DMS 273 (cell line): ENCODE data around the gene FBLN5.

Source experiments
- DNase-seq: peaks from one replicate; lab custom pipeline; 2025; ENCODE audit not compliant: unreplicated experiment; lab: John Stamatoyannopoulos, UW

The FBLN5 gene

DNA sequence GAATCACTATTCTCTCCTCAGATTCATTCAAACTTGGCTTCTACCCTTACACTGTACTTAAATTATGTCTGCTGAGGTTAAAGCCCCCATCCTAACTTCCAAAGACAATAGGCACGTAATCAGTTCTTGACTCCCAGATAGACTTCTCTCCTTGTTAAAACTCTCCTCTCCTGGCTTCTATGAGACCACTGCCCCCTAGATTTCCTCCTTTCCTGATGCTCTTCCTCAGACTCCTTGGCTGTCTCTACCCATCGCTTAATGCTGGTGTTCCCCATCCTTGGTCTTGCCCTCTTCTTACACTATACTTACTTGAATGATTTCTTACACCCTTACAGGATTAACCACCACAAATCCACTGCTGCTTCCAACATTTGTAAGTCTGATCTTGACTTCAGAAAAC lies 112.9 kb downstream of the FBLN5 start:
- no peak for DNase-seq

DNA sequence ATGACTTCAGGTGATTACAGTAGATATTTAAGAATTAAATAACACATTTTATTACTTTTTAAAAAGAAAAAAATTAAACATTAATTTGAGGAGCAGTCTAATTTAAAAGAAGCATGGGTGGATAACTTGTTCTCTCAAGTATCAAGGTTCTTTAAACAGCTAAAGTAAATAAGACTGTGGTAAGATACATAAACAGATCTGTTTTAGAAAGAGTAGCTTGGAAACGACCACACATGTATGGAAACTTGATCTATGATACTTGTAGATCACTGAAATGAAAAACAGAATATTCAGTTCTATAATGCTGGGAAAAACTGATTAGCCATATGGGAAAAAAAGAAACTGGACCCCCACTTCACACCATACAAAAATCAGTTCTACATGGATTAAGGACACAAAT lies 116.2 kb downstream of the FBLN5 start:
- no peak for DNase-seq

DNA sequence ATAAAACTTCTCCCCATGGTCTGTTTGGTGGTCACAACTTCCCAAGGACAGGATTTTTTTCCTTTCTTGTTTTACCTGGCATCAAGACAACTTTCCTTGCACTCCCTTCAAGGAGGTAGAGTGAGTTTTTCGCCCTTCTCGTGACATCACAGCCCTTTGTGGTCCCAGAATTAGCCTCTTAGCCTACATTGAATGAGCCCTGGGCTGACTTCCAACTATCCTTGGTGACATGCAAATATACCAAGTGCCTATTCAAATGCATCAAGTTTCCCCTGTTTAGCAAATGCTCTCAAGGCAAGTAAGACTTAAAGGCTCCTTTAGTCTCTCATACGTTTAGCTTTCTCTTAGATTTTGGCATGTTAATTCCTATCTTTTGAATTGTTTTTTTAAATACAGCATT lies 116.7 kb downstream of the FBLN5 start:
- peak; percentile 60 for DNase-seq

DNA sequence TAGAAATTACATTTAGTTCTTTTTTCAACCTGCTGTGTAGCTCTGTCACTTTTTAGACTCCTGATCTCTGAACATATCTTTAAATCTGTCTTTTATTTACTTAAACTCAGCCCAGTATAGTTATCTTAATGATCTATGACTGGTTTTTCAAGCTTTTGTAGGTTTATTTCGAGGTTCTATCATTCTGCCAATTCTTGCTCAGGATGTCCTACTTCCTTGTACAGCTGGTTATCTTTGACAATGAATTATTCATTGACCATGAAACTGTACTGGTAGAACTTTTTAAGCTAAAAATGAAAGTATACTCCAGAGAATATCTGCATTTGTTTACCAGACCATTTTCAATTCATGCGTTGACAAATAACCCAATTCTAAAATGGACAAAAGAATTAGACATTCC lies 118.0 kb downstream of the FBLN5 start:
- DNase-seq, result no peak

DNA sequence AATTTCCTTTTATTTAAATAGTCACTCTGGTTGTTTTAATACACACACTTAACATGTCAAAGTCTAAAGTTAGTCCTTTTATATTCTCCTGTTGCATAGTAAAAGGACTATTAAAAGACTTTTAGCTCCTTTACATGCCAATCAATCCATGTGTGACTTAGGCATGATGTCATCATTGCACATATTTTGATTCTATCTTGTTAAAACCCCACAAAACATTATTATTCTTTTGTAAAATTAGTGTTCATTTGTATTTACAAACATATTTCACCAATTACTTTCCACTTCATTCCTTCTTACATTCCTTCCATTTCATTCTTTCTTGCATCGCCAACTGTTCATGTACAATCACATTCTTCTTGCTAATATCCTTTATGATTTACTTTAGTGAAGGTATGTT lies 119.7 kb downstream of the FBLN5 start:
- no peak for DNase-seq
